ENCODE data around the gene HDX. TPM values are rescaled to one million over a fixed set of nuclear protein-coding genes. Genes with fewer than 3 reads are reported as not detected.

HDX gene
- total RNA-seq, 2 donors from 2014 or later = 7.2 to 7.9 TPM

GRCh38 chrX:84363051-84363450, 139.2 kb downstream of the HDX start:
- Mint-ChIP-seq H3K27ac (no peak overlapping the region), H3K9me3 (peaks cover 33% of the 10 kb centered on the region), H3K4me3 (no peak overlapping the region), H3K27me3 (ENCODE audit: insufficient read depth) (no peaks in the 10 kb centered on the region), H3K4me1 (no peaks in the 10 kb centered on the region), H3K36me3 (ENCODE audit: low read depth) (no peaks in the 10 kb centered on the region)
- no peak for TF ChIP-seq CTCF (conservative IDR thresholded peaks at IDR 0.05)
- WGBS, 2 experiments (ENCODE audit: insufficient coverage in 1 of 2, insufficient read length in 1 of 2) = 100% methylated on average over 1 of the region's 3 CpGs; no CpG with 5 or more reads in 1 of the 2 experiments
- no peak overlapping the region for H3K4me3 ChIP-seq (ENCODE audit: low read length)
- no peaks in the 10 kb centered on the region for H3K9me3 ChIP-seq (ENCODE audit: control insufficient read depth, low read length)
- DNase-seq = no peak
- H3K4me1 ChIP-seq (ENCODE audit: control insufficient read depth, insufficient read depth, low read length) = no peaks in the 10 kb centered on the region
- no peaks in the 10 kb centered on the region for H3K36me3 ChIP-seq (ENCODE audit: control insufficient read depth, insufficient read depth, low read length)
- no peak overlapping the region for H3K27ac ChIP-seq (ENCODE audit: low read depth, low read length)
- no peaks in the 10 kb centered on the region for H3K27me3 ChIP-seq (ENCODE audit: control insufficient read depth, insufficient read depth, low read length, poor library complexity, severe bottlenecking)
- H3K9ac ChIP-seq (ENCODE audit: extremely low read depth, low read length, poor library complexity, severe bottlenecking) = no peak overlapping the region

DNA sequence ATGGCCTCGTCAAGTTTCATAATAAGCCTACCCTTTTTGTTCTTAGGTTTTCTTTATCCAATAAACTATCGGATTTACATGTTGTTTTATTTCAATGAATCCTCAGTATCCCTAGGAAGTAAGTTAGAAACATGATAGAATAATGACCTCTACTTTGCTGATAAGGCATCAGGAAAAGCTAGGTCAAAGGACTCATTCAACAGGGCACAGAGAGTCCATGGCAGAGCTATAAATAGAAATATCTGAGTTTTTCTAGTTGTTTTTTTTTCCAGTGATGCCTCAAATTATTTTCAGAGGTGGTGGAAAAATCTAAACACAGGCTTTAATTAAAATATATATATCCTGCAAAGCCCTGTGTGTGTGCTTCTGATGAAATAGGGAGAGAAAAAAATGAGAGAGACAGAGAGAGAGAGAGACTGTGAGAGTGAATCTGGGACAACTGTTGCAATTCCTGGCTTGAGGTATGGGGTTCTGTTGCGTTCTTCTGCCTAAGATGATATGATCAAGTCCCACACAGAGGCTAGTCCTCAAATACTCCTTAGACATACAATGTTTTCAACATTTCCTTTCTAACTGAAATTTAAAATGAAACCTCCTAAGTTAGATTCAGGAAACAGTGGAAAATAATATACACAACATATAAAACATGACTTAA, 139.9 kb downstream of the HDX start:
- 100% methylated on average over 1 of the region's 3 CpGs; no CpG with 5 or more reads in 1 of the 2 experiments for WGBS, 2 experiments (ENCODE audit: insufficient coverage in 1 of 2, insufficient read length in 1 of 2)
- no peak for TF ChIP-seq CTCF (conservative IDR thresholded peaks at IDR 0.05)
- no peak overlapping the region for H3K27ac Mint-ChIP-seq
- H3K4me1 ChIP-seq (ENCODE audit: control insufficient read depth, insufficient read depth, low read length) = no peaks in the 10 kb centered on the region
- no peaks in the 10 kb centered on the region for H3K36me3 Mint-ChIP-seq (ENCODE audit: low read depth)
- H3K27ac ChIP-seq (ENCODE audit: low read depth, low read length) = no peak overlapping the region
- H3K27me3 ChIP-seq (ENCODE audit: control insufficient read depth, insufficient read depth, low read length, poor library complexity, severe bottlenecking) = no peaks in the 10 kb centered on the region
- no peak overlapping the region for H3K4me3 ChIP-seq (ENCODE audit: low read length)
- peaks cover 36% of the 10 kb centered on the region for H3K9me3 Mint-ChIP-seq
- no peak overlapping the region for H3K9ac ChIP-seq (ENCODE audit: extremely low read depth, low read length, poor library complexity, severe bottlenecking)
- DNase-seq = no peak
- no peak overlapping the region for H3K4me3 Mint-ChIP-seq
- H3K27me3 Mint-ChIP-seq (ENCODE audit: insufficient read depth) = no peaks in the 10 kb centered on the region
- no peaks in the 10 kb centered on the region for H3K9me3 ChIP-seq (ENCODE audit: control insufficient read depth, low read length)
- no peaks in the 10 kb centered on the region for H3K36me3 ChIP-seq (ENCODE audit: control insufficient read depth, insufficient read depth, low read length)
- H3K4me1 Mint-ChIP-seq = no peaks in the 10 kb centered on the region

DNA sequence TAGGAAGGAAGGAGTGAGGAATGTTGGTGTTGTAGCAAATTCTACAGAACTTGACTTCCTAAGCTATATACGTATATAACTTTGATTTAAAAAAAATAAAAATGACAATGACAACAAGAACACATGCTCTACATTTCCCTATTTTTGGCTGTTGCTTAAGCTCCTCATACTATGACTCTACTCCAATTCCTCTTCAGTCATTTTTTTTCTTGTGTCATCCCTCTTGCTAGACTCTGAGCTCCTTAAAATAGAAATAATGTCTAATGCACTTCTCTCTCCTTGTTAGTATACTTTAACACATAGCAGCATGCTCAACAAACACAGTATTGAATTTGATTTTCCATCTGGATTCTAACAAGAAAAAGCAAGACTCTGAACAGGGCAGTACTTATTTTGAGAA, 144.0 kb downstream of the HDX start:
- H3K27ac Mint-ChIP-seq = no peak overlapping the region
- H3K27me3 Mint-ChIP-seq (ENCODE audit: insufficient read depth) = no peaks in the 10 kb centered on the region
- no CpG with 5 or more reads among the region's 1 CpG for WGBS, 2 experiments (ENCODE audit: insufficient coverage in 1 of 2, insufficient read length in 1 of 2)
- no peaks in the 10 kb centered on the region for H3K36me3 ChIP-seq (ENCODE audit: control insufficient read depth, insufficient read depth, low read length)
- DNase-seq = no peak
- H3K27ac ChIP-seq (ENCODE audit: low read depth, low read length) = no peak overlapping the region
- no peaks in the 10 kb centered on the region for H3K27me3 ChIP-seq (ENCODE audit: control insufficient read depth, insufficient read depth, low read length, poor library complexity, severe bottlenecking)
- H3K9ac ChIP-seq (ENCODE audit: extremely low read depth, low read length, poor library complexity, severe bottlenecking) = no peak overlapping the region
- no peaks in the 10 kb centered on the region for H3K9me3 ChIP-seq (ENCODE audit: control insufficient read depth, low read length)
- no peak overlapping the region for H3K4me3 ChIP-seq (ENCODE audit: low read length)
- peaks cover 25% of the 10 kb centered on the region for H3K9me3 Mint-ChIP-seq
- no peak overlapping the region for H3K4me3 Mint-ChIP-seq
- no peaks in the 10 kb centered on the region for H3K36me3 Mint-ChIP-seq (ENCODE audit: low read depth)
- H3K4me1 ChIP-seq (ENCODE audit: control insufficient read depth, insufficient read depth, low read length) = no peaks in the 10 kb centered on the region
- TF ChIP-seq CTCF (conservative IDR thresholded peaks at IDR 0.05) = no peak
- H3K4me1 Mint-ChIP-seq = no peaks in the 10 kb centered on the region

All from endodermal cell (in vitro differentiated cells).